SU-DHL-6 (cell line): ENCODE results near the gene PLAAT5.

ENCODE experiments used
- EZH2phosphoT487 ChIP-seq: fragments of 200-600 bp; sonication (generic), shearing (Covaris generic); conservative IDR thresholded peaks from 2 replicates; pipeline ENCODE4 v1.6.1; 2018; ENCODE audit warnings: mild to moderate bottlenecking, antibody characterized with exemption, low read length, moderate library complexity, mixed read lengths
- TF ChIP-seq, protein P1 (sequence below): fragments of 200-600 bp; sonication (generic); IDR thresholded peaks from one replicate; pipeline ENCODE4 v1.5.1; 2017; ENCODE audit warnings: antibody characterized with exemption, mild to moderate bottlenecking, low read length, moderate library complexity; ENCODE audit not compliant: insufficient read depth, poor library complexity, severe bottlenecking

DNA sequence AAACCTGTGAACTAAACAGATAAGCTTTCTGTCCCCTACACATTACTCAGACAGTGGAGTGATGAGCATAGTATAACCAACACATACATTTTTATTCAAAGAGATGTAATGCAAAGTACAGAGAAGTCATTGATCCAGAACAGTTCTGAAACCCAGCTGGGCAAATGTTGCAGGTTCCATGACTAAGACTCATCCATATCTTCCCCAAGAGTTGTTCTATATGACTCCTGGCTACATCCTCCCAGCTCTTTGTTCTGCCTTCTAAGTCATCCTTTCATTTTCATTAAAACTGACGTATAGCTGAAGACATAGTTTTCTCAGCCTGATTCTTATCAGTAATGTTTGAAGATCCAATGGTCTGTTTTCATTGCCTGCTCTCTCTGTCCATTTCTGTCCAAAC lies 47.3 kb downstream of the PLAAT5 start:
- TF ChIP-seq, protein P1, sequence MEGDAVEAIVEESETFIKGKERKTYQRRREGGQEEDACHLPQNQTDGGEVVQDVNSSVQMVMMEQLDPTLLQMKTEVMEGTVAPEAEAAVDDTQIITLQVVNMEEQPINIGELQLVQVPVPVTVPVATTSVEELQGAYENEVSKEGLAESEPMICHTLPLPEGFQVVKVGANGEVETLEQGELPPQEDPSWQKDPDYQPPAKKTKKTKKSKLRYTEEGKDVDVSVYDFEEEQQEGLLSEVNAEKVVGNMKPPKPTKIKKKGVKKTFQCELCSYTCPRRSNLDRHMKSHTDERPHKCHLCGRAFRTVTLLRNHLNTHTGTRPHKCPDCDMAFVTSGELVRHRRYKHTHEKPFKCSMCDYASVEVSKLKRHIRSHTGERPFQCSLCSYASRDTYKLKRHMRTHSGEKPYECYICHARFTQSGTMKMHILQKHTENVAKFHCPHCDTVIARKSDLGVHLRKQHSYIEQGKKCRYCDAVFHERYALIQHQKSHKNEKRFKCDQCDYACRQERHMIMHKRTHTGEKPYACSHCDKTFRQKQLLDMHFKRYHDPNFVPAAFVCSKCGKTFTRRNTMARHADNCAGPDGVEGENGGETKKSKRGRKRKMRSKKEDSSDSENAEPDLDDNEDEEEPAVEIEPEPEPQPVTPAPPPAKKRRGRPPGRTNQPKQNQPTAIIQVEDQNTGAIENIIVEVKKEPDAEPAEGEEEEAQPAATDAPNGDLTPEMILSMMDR = no peak
- TF ChIP-seq EZH2phosphoT487 = no peak
